Activated T-cell treated with anti-CD3 and anti-CD28 coated beads, Interleukin-2, amount 50 U/mL, for 24 hours (primary cell): ENCODE data around the gene DGCR6L.
A peak's percentile ranks its signal among the peaks of the same experiment; 100 is the strongest.
"Not testable (repeated sequence)": the region's sequence is repeated elsewhere in the genome, so short reads cannot be mapped to it uniquely, and the experiment has no call there.

ENCODE experiments used
- DNase-seq: peaks from one replicate; pipeline ENCODE4 v3.0.0-alpha.2; 2020
- H3K27ac Mint-ChIP-seq: 2 replicates; pipeline ENCODE4 v1.8.0; 2020; ENCODE audit warnings: mild to moderate bottlenecking, mixed read lengths
- H3K27me3 Mint-ChIP-seq: 2 replicates; pipeline ENCODE4 v1.8.0; 2020; ENCODE audit warnings: mixed read lengths
- H3K36me3 Mint-ChIP-seq: 2 replicates; pipeline ENCODE4 v1.8.0; 2020; ENCODE audit warnings: low read depth, mixed read lengths
- H3K4me1 Mint-ChIP-seq: 2 replicates; pipeline ENCODE4 v1.8.0; 2020; ENCODE audit warnings: low read depth, mixed read lengths
- H3K4me3 Mint-ChIP-seq: 2 replicates; pipeline ENCODE4 v1.8.0; 2020; ENCODE audit warnings: mild to moderate bottlenecking, moderate library complexity, mixed read lengths
- H3K9me3 Mint-ChIP-seq: 2 replicates; pipeline ENCODE4 v1.8.0; 2020; ENCODE audit warnings: mixed read lengths

DGCR6L gene

DNA sequence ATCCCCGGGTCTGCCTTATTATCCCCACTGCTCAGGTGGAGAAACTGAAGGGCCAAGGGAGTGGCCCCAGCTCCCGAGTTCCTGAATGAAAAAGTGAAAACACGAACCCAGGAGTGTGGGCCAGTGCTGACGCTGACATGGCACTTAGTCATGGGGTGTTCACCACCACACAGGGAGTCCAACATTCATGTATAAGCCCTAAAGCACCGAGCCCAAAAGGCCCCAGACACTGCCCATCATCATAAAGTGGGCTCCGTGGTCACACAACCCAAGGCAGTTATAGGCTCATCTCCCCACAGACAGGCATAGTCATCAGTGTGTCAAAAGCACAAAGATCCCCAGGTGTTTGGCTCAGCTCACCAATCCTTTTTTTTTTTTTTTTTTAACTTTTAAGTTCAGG is 32.7 kb upstream of the DGCR6L start:
- not testable (repeated sequence) for H3K36me3 Mint-ChIP-seq, H3K9me3 Mint-ChIP-seq
- DNase-seq, result peak; percentile 16

DNA sequence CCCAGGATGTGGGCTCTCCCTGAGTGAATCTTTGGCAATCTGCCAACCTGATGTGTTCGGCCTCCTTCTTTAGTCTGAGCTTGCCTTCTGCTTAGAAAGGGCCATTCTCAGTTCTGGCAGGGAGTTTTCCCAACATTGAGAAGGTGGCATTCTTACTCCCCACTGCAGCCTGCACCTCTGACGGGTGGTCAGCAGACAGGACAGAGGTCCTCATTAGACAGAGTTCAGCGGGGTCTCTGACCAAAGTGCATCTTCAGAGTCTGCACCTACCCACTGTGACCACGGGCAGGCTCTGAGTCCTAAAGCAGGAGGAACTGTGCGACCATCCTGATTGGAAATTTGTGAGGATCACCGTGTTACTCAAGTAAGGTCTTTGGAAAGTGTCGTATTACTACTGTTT is 26.7 kb upstream of the DGCR6L start:
- not testable (repeated sequence) for H3K4me3 Mint-ChIP-seq, H3K36me3 Mint-ChIP-seq, H3K4me1 Mint-ChIP-seq, H3K27ac Mint-ChIP-seq, H3K9me3 Mint-ChIP-seq, DNase-seq, H3K27me3 Mint-ChIP-seq

More for the DNA sequence above, 32.7 kb upstream of the DGCR6L start:
- H3K27me3 Mint-ChIP-seq, H3K4me3 Mint-ChIP-seq, H3K4me1 Mint-ChIP-seq, H3K27ac Mint-ChIP-seq: not testable (repeated sequence)

DNA sequence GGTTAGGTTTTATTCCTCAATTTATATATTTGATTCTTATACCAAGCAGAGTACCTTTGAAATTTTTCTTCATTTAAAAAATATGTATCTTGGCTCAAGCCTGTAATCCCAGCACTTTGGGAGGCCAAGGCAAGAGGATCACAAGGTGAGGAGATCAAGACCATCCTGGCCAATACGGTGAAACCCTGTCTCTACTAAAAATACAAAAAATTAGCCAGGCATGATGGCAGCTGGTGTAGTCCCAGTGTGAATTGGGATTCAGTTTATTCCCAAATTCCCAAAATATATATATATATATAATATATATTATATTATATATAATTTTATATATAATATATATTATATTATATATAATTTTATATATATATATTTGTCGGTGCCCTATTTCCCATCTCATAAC is 18.4 kb upstream of the DGCR6L start:
- not testable (repeated sequence) for H3K27me3 Mint-ChIP-seq, H3K4me3 Mint-ChIP-seq, H3K4me1 Mint-ChIP-seq, H3K36me3 Mint-ChIP-seq, H3K9me3 Mint-ChIP-seq, H3K27ac Mint-ChIP-seq
- DNase-seq, result peak; percentile 20

DNA sequence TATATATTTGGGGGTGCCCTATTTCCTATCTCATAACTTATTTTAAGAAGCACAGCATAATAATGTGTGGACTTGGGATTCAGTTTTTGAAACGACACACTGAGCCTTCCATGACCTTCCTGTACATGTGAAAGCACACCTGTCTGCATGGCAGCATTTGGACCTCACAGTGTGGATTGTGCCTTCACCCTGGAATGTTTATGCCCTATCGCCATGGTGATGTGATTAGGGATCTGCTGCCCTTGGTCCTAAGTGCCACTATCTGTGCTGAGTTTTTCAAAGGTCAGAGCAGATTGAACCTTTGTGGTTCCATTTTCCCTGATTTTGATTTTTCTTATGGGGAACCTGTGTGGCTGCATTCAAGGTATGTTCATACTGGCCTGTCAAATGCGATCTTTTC is 17.9 kb upstream of the DGCR6L start:
- not testable (repeated sequence) for H3K9me3 Mint-ChIP-seq, H3K27ac Mint-ChIP-seq, H3K27me3 Mint-ChIP-seq, H3K4me3 Mint-ChIP-seq, H3K4me1 Mint-ChIP-seq, H3K36me3 Mint-ChIP-seq
- DNase-seq, result peak; percentile 25

DNA sequence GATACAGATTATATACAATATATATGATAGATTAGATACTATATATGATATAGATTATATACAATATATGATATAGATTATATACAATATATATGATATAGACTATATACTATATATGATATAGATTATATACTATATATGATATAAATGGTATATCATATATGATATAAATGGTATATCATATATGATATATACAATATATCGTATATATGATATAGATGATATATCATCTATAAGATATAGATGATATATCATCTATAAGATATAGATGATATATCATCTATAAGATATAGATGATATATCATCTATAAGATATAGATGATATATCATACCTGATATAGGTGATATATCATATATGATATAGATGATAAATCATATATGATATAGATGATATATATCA is 16.7 kb upstream of the DGCR6L start:
- not testable (repeated sequence) for H3K4me1 Mint-ChIP-seq, H3K27ac Mint-ChIP-seq, H3K27me3 Mint-ChIP-seq, DNase-seq, H3K4me3 Mint-ChIP-seq, H3K9me3 Mint-ChIP-seq, H3K36me3 Mint-ChIP-seq

DNA sequence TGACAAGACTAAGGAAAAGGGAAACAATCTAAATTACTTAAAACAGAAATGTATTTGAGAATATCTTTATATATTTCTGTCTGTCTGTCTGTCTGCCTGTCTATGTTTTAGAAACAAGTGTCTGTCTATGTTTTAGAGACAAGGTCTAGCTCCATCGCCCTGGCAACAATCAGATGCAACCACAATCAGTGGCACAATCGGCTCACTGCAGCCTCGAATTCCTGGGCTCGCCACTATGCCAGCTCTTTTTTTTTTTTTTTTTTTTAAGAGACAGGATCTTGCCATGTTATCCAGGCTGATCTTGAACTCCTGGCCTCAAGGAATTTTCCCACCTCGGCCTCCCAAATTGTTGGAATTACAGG is 8.7 kb upstream of the DGCR6L start:
- H3K27ac Mint-ChIP-seq, result peak overlapping the region; percentile 80
- H3K4me3 Mint-ChIP-seq, result peak overlapping the region; percentile 75
- DNase-seq, result peak; percentile 26
- H3K4me1 Mint-ChIP-seq, result peaks cover 26% of the 10 kb centered on the region
- not testable (repeated sequence) for H3K27me3 Mint-ChIP-seq, H3K9me3 Mint-ChIP-seq, H3K36me3 Mint-ChIP-seq

DNA sequence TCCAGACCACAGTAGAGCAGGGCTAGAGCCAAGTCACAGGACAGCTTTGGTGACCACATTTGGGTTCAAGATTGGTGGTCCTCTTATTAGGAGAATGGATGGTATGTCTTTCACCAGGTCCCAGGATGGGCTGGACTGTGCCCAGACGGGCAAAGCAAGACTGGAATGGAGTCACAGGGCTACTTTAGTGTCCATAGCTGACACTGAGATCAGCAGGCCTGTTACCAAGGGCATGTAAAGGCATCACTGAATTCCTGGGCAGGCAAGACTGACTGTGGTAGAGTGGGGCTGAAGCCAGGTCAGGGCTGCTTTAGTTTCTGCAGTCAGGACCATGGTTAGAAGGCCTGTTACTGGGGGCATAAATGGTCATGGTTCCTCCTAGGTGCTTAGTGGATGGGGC is 6.1 kb upstream of the DGCR6L start:
- not testable (repeated sequence) for H3K9me3 Mint-ChIP-seq, H3K4me3 Mint-ChIP-seq, H3K27me3 Mint-ChIP-seq, H3K36me3 Mint-ChIP-seq
- DNase-seq, result peak; percentile 29
- peak overlapping the region; percentile 61 for H3K27ac Mint-ChIP-seq
- H3K4me1 Mint-ChIP-seq, result peaks cover 48% of the 10 kb centered on the region

DNA sequence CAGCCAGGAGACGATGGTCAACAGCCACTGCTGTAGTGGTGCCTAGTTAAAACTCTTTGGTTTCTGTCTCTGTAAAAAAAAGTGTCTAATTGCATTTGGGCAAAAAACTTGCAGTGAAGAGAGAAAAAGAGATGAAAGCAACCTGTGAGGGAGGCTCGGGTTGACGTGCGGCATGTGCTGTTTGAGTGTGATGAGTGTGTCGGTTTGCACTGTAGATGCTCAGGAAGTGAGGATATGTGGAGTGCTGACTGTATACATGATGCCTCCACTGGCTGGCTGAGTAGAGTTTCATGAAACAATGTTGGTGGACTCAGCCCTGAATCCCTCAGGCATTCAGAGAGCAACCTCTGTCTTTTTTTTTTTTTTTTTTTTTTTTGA is 4.3 kb upstream of the DGCR6L start:
- peaks cover 7% of the 10 kb centered on the region for H3K36me3 Mint-ChIP-seq
- H3K9me3 Mint-ChIP-seq, result no peaks in the 10 kb centered on the region
- no peaks in the 10 kb centered on the region for H3K27me3 Mint-ChIP-seq
- H3K27ac Mint-ChIP-seq, result peak overlapping the region; percentile 93
- peaks cover 57% of the 10 kb centered on the region for H3K4me1 Mint-ChIP-seq
- peak; percentile 61 for DNase-seq
- H3K4me3 Mint-ChIP-seq, result peak overlapping the region; percentile 62

DNA sequence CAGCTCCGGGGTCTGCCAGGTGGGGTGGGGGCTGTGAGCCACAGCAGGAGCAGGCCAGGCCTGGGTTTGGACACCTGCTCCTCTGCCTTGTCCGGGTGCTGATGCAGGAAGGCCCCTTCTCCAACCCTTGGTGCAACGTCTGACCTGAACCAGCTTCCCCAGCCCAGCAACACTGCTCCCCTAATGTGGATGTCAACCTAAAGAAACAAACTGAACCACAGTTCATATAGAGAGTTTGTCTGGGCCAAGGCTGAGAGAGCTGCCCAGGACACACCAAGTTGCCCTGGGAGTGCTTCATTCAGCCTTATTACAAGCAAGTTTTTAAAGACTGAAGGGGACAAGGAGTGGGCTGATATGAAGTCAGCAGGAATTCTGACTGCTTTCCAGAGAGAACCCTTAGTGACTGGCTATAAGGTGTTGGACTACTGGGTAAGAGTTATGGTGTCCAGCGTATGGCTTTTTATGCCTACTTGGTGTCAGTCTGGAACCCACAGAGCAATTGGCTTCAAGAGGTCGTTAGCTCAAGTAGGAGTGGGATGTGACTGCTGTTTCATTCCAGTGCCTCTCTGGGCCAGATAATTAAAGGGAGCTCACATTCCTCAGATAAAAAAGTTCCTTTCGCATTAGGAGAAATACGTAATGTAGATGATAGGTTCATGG is 1.8 kb upstream of the DGCR6L start:
- Mint-ChIP-seq H3K4me3 (peak overlapping the region; percentile 92), H3K4me1 (peaks cover 69% of the 10 kb centered on the region), H3K27ac (peak overlapping the region; percentile 67)
- peak; percentile 35 for DNase-seq
- H3K36me3 Mint-ChIP-seq, H3K9me3 Mint-ChIP-seq, H3K27me3 Mint-ChIP-seq: not testable (repeated sequence)

DNA sequence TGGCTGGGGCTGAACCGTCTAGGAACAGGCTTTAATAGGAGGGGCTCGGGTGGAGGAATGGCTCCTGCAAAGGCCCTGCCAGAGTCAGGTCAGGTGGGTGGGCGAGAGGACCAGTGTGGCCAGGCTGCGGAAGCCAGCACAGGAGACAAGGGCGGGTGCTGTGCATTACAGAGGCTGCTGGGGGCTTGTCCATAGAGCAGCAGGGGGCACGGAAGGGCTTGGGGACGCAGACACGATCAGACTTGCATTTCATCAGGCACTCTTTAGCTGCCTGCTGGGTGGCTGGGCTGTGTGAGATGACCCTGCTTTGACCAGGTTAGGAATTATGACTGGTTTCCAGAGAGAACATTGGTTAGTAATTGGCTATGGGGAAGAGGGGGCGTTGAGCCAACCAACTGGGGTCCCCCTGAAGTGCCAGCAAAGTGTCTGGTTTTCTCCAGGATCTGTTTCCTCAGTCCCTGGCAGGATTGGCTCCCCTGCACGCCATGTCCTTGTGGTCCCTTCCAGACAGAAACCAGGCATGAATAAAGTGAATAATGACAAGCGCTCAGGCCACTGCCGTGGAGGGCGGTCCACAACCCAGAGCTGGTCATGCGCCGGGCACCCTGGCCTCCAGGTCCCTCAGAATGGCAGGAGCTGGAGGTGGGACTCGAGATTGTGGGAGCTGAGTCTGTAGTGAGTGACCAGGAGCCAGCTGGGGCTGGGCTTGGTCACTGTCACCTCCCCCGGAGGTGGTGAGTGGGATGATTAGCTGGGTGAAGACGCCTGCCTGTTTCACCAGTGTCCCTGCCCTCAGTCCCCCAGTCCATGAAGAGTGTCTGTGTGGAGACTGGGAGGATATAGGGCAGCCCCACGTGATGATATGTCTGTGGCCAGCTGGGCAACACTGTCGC is 1.0 kb upstream of the DGCR6L start:
- peak overlapping the region; percentile 93 for H3K27ac Mint-ChIP-seq

DNA sequence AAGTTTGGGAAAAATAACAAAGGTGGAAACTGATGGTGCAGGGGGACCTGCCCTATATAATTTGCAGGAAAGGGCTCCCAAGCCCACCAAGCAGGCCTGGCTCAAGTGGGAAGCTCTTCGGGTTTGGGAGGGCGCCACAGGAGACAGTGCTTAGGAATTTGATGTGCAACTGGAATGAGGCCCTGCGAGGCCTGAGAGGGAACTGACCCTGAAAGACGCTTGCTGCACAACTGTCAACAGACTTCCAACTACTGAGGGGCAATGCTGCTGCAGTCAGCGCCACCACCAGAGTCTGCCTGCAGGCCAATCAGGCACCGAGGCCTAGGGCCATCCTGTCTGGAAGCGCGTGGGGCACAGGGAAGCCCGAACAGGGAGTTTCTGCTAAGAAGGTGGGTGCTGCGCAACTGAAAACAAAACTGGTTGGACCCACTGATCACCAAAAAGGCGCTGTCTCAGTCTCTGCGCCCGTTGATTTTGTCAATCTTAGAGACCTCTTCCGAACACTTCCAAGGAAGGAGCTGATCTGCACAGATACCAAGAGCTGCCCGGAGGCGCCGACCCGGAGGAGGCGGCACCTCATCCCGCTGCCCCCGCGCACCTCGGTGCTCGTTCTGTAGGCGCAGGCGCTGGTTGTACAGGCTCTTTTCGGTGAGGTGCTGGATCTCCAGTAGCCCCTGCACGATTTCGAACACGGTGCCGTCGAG is 667 bp downstream of the DGCR6L start:
- H3K27me3 Mint-ChIP-seq, result no peaks in the 10 kb centered on the region
- H3K4me3 Mint-ChIP-seq, result peak overlapping the region; percentile 92
- H3K4me1 Mint-ChIP-seq, result peaks cover 66% of the 10 kb centered on the region
- H3K36me3 Mint-ChIP-seq, result peaks cover 8% of the 10 kb centered on the region
- H3K9me3 Mint-ChIP-seq, result no peaks in the 10 kb centered on the region
- peak overlapping the region; percentile 84 for H3K27ac Mint-ChIP-seq
- no peak for DNase-seq

More for the DNA sequence above, 1.0 kb upstream of the DGCR6L start:
- H3K27me3 Mint-ChIP-seq, DNase-seq, H3K36me3 Mint-ChIP-seq, H3K9me3 Mint-ChIP-seq: not testable (repeated sequence)
- peak overlapping the region; percentile 92 for H3K4me3 Mint-ChIP-seq
- H3K4me1 Mint-ChIP-seq, result peaks cover 71% of the 10 kb centered on the region

DNA sequence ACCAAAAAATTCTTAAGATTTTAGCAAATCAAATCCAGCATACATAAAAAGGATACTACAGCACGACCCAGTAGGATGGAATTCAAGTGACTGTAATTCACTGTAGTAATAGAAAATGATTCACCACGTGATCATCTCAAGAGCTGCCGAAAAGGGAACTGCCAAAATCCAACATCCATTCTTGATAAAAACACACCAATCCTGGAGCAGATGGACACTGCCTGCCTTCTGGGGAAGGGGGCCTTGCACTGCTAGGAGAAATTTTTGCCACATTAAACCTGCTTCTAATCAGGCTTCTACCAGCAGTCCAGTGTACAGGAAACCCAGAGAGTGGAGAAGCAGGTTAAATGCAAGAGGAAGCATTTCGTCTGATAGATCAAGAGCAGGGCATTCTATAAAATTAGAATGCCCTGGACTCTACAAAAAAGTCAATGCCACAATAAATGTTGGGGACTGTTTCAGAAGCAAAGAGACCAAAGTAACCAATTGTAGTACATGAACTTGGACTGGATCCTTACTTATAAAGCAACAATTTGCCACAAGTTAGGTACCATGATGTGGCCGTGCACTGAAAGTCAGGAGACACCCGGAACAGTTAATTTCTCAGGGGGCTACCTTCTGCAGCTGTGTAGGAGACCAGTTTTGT is 1.7 kb downstream of the DGCR6L start:
- Mint-ChIP-seq H3K27ac (peak overlapping the region; percentile 41), H3K4me1 (peaks cover 56% of the 10 kb centered on the region), H3K4me3 (peak overlapping the region; percentile 92)
- peak; percentile 22 for DNase-seq
- H3K36me3 Mint-ChIP-seq, H3K27me3 Mint-ChIP-seq, H3K9me3 Mint-ChIP-seq: not testable (repeated sequence)

DNA sequence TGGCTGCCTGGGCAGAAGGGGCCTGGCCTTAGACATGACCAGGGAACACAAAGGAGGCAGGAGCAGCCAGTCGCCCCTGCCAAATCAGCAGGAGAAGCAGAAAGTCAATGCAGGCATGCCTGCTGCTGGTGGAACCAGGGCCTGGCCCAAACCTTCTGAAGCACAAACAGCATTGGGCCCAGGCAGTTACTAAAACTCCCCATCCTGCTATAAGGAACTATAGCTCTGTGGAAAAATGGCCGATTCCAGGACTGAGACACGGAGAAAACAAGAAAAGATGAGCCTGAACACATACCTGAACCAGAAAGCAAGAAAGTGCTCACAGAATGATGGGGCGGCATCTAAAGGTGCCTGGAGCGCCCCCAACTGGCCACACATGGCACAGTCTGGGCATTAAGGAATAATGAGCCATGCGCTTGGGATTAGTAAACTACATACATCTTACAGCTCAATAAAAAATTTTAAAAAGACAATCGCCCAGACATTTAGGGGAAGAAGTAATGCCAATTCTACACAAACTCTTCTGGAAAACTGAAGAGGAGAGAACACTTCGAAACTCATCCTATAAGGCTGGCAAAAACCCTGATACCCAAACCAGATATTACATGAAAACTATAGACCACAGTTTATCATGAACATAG is 2.3 kb downstream of the DGCR6L start:
- not testable (repeated sequence) for H3K36me3 Mint-ChIP-seq
- H3K27ac Mint-ChIP-seq, result peak overlapping the region; percentile 41

DNA sequence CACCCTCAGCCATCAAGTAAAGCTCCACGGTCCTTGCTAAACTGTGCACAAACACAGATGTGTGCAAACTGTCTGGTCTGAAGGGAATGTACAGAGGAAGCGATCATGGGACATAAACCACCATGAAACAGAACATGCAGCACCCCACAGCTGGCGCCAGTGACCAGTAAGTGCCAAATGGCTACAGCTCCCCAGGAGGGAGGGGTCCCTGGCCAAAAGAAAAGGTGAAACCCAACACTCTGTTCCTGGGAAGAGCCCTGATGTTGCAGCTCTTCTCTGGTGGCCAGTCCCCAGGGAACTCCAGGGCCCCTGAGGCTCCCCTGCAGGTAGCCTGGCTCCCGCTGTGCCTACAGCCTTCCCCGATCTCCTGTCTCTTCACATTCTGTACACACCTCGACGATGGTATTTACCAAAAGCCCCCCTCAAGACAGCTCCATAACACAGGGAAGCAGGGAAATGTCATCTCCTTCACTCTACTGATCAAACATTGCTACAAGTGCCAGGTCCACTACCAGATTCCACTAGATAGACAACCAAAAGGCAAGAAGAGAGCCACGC is 2.9 kb downstream of the DGCR6L start:
- no peak for DNase-seq
- peaks cover 8% of the 10 kb centered on the region for H3K36me3 Mint-ChIP-seq
- no peaks in the 10 kb centered on the region for H3K9me3 Mint-ChIP-seq
- H3K27me3 Mint-ChIP-seq, result no peaks in the 10 kb centered on the region
- H3K27ac Mint-ChIP-seq, result peak overlapping the region; percentile 11
- H3K4me1 Mint-ChIP-seq, result peaks cover 45% of the 10 kb centered on the region
- no peak overlapping the region for H3K4me3 Mint-ChIP-seq

More for the DNA sequence above, 2.3 kb downstream of the DGCR6L start:
- not testable (repeated sequence) for H3K27me3 Mint-ChIP-seq, H3K9me3 Mint-ChIP-seq
- Mint-ChIP-seq H3K4me1 (peaks cover 50% of the 10 kb centered on the region), H3K4me3 (peak overlapping the region; percentile 92)
- peak; percentile 53 for DNase-seq
